Stomach (tissue), 9 donors: Measurements from ENCODE around the gene PRXL2A. TPM values are rescaled to one million over a fixed set of nuclear protein-coding genes. Genes with fewer than 3 reads are reported as not detected.
A peak's percentile ranks its signal among the peaks of the same experiment; 100 is the strongest.

Experiments used
- DNase-seq, 2 donors: peaks; one replicate each; pipeline versions ENCODE4 v3.0.0 to v3.0.0-alpha.2; 2013 to 2019
- H3K27ac ChIP-seq, 5 donors: fragments of 200-600 bp in 4 of 5; sonication (generic) in 4 of 5; one replicate each; pipeline ENCODE4 v1.5.1; 2013 to 2019; ENCODE audit warnings: mild to moderate bottlenecking in 1 of 5, moderate library complexity in 1 of 5
- H3K27me3 ChIP-seq, 3 donors: fragments of 200-600 bp; sonication (generic); one replicate each; pipeline ENCODE4 v1.5.1; 2017 to 2019; ENCODE audit warnings: mixed run types in 1 of 3
- H3K36me3 ChIP-seq, 4 donors: fragments of 200-600 bp; sonication (generic); 1 replicate in 3 of 4; 2 replicates in 1 of 4; pipeline ENCODE4 v1.5.1; 2016 to 2019
- H3K4me1 ChIP-seq, 4 donors: fragments of 200-600 bp; sonication (generic); one replicate each; pipeline ENCODE4 v1.5.1; 2016 to 2019
- H3K4me3 ChIP-seq, 4 donors: fragments of 200-600 bp; sonication (generic) in 3 of 4; one replicate each; pipeline ENCODE4 v1.5.1; 2016 to 2019; ENCODE audit warnings: mild to moderate bottlenecking in 1 of 4
- H3K9me3 ChIP-seq, 4 donors: fragments of 200-600 bp; sonication (generic); one replicate each; pipeline ENCODE4 v1.5.1; 2016 to 2019
- CTCF ChIP-seq, 7 experiments: fragments of 450-650 bp in 4 of 7; fragments of 200-600 bp in 3 of 7; sonication (generic) in 3 of 7; IDR thresholded peaks; one replicate each; pipeline ENCODE4 v1.5.1; 2016 to 2019; ENCODE audit warnings: antibody characterized with exemption in 7 of 7, control low read depth in 2 of 7, mild to moderate bottlenecking in 1 of 7
- EP300 ChIP-seq: sonication (generic); formaldehyde crosslinking; IDR thresholded peaks from one replicate; pipeline ENCODE4 v1.6.1; 2017; ENCODE audit warnings: antibody characterized with exemption
- POLR2A ChIP-seq, 4 donors: fragments of 450-650 bp; IDR thresholded peaks; one replicate each; pipeline ENCODE4 v1.6.1; 2016; ENCODE audit warnings: antibody characterized with exemption in 4 of 4, control low read depth in 2 of 4, mild to moderate bottlenecking in 1 of 4, moderate library complexity in 1 of 4
- POLR2AphosphoS5 ChIP-seq, 3 donors: sonication (generic); formaldehyde crosslinking; IDR thresholded peaks; one replicate each; pipeline ENCODE4 v1.6.1; 2016; ENCODE audit warnings: antibody characterized with exemption in 3 of 3
- WGBS, 5 donors: extraction: QIAGEN DNeasy Blood & Tissue Kit in 3 of 5; methylation state at CpG; one replicate each; pipeline versions ENCODE4 v1.1.5 to v1.1.7; 2013 to 2018; 5-methylcytosine and 5-hydroxymethylcytosine counted together
- intact Hi-C: fragments of 100-400 bp; cut with DNase I; formaldehyde crosslinking; loops from one replicate; pipeline ENCODE4 v1.15.1; 2023; ENCODE audit warnings: low total_unique reads
- polyA plus RNA-seq, 3 donors: library from polyadenylated mRNA; stranded (reverse); fragments of 200-250 nt; gene quantifications; one replicate each; pipeline ENCODE4 v1.2.3, GENCODE V29; 2013
- total RNA-seq, 5 donors: library from RNA; depleted of rRNA; stranded (reverse); fragments of >200 nt; gene quantifications; one replicate each; pipeline versions ENCODE4 v1.1.0 to v1.2.3, GENCODE V29; 2014 to 2016
- donor health status: healthy with polysubstance abuse.
- donor health status: Bipolar disorder and iron deficiency.
- donor health status: healthy.

The PRXL2A gene
- total and polyA plus RNA-seq, 8 donors, result 6.7 to 56.8 (median 17.8) TPM

- H3K27ac ChIP-seq, result no peak overlapping the region
- no peak overlapping the region for H3K4me3 ChIP-seq
- no peak for TF ChIP-seq EP300
- no peak for TF ChIP-seq POLR2AphosphoS5 (IDR thresholded peaks at IDR 0.05)
- no peak for TF ChIP-seq CTCF (IDR thresholded peaks at IDR 0.05)
- TF ChIP-seq POLR2A (IDR thresholded peaks at IDR 0.05), result no peak
- H3K9me3 ChIP-seq, result no peaks in the 10 kb centered on the region
- intact Hi-C loops, result no loop called here
- peaks cover 0 to 4% (median 0%) of the 10 kb centered on the region in 4 donors for H3K4me1 ChIP-seq
- 20 to 46% (median 34%) methylated on average over 4 of the region's 4 CpGs for WGBS, 5 donors
- no peaks in the 10 kb centered on the region for H3K36me3 ChIP-seq
- no peak for DNase-seq
- H3K27me3 ChIP-seq, result no peaks in the 10 kb centered on the region
Measured at GRCh38 chr10:80380185-80380584, 28.2 kb upstream of the PRXL2A start.

GRCh38 chr10:80382989-80383388 lies 25.4 kb upstream of the PRXL2A start:
- Histone ChIP-seq H3K27ac (no peak overlapping the region), H3K9me3 (no peaks in the 10 kb centered on the region), H3K27me3 (no peaks in the 10 kb centered on the region), H3K4me1 (peaks cover 0 to 4% (median 0%) of the 10 kb centered on the region in 4 donors), H3K4me3 (no peak overlapping the region), H3K36me3 (no peaks in the 10 kb centered on the region)
- WGBS, 5 donors, result 4 to 20% (median 18%) methylated on average over 4 of the region's 4 CpGs
- peak in 1 of 2 donors; percentile 75 for DNase-seq
- TF ChIP-seq EP300 (no peak), POLR2AphosphoS5 (IDR thresholded peaks at IDR 0.05) (no peak), CTCF (IDR thresholded peaks at IDR 0.05) (peak in 4 of 7 experiments; percentile 25 to 53 (median 39))
- intact Hi-C loops, result no loop called here

- Histone ChIP-seq H3K9me3 (no peaks in the 10 kb centered on the region), H3K27me3 (peaks cover 0 to 8% (median 0%) of the 10 kb centered on the region in 3 donors), H3K4me1 (no peaks in the 10 kb centered on the region), H3K27ac (no peak overlapping the region), H3K4me3 (no peak overlapping the region), H3K36me3 (no peaks in the 10 kb centered on the region)
- DNase-seq, result no peak
- WGBS, 5 donors, result 45 to 69% (median 61%) methylated on average over 9 of the region's 9 CpGs
- intact Hi-C loops, result no loop called here
- no peak for TF ChIP-seq EP300
- TF ChIP-seq POLR2A (IDR thresholded peaks at IDR 0.05), result no peak
- TF ChIP-seq POLR2AphosphoS5 (IDR thresholded peaks at IDR 0.05), result no peak
- no peak for TF ChIP-seq CTCF (IDR thresholded peaks at IDR 0.05)
Measured at GRCh38 chr10:80390740-80391139, 17.6 kb upstream of the PRXL2A start.

GRCh38 chr10:80392250-80392649 lies 16.1 kb upstream of the PRXL2A start:
- TF ChIP-seq EP300 (no peak), POLR2AphosphoS5 (IDR thresholded peaks at IDR 0.05) (no peak), POLR2A (IDR thresholded peaks at IDR 0.05) (no peak), CTCF (IDR thresholded peaks at IDR 0.05) (no peak)
- intact Hi-C loops, result no loop called here
- H3K36me3 ChIP-seq, result no peaks in the 10 kb centered on the region
- DNase-seq, result no peak
- 74 to 94% (median 81%) methylated on average over 6 of the region's 6 CpGs for WGBS, 5 donors
- no peak overlapping the region for H3K4me3 ChIP-seq
- H3K27ac ChIP-seq, result no peak overlapping the region
- H3K9me3 ChIP-seq, result no peaks in the 10 kb centered on the region
- H3K27me3 ChIP-seq, result peaks cover 0 to 13% (median 0%) of the 10 kb centered on the region in 3 donors
- H3K4me1 ChIP-seq, result no peaks in the 10 kb centered on the region
